Measurements from ENCODE around the gene KAZALD1.

The KAZALD1 gene

GRCh38 chr10:101095550-101096213 is 33.9 kb downstream of the KAZALD1 start:
- peak; percentile 25 for DNase-seq

GRCh38 chr10:101096378-101096777 is 34.6 kb downstream of the KAZALD1 start:
- DNase-seq, result no peak

- no peak for DNase-seq
Measured at GRCh38 chr10:101097881-101098280, 36.1 kb downstream of the KAZALD1 start.

- DNase-seq, result no peak
Measured at GRCh38 chr10:101099901-101100300, 38.1 kb downstream of the KAZALD1 start.

- no peak for DNase-seq
Measured at GRCh38 chr10:101101372-101101881, 39.6 kb downstream of the KAZALD1 start.

GRCh38 chr10:101103430-101103829 is 41.6 kb downstream of the KAZALD1 start:
- DNase-seq, result no peak

- DNase-seq, result no peak
Measured at GRCh38 chr10:101106351-101106750, 44.6 kb downstream of the KAZALD1 start.

GRCh38 chr10:101107771-101108170 is 46.0 kb downstream of the KAZALD1 start:
- no peak for DNase-seq

- no peak for DNase-seq
Measured at GRCh38 chr10:101110856-101111523, 49.2 kb downstream of the KAZALD1 start.

- DNase-seq, result no peak
Measured at GRCh38 chr10:101111547-101111946, 49.8 kb downstream of the KAZALD1 start.

- DNase-seq, result no peak
Measured at GRCh38 chr10:101112799-101113594, 51.2 kb downstream of the KAZALD1 start.

GRCh38 chr10:101113890-101114403 is 52.2 kb downstream of the KAZALD1 start:
- DNase-seq, result no peak

GRCh38 chr10:101114646-101115045 is 52.9 kb downstream of the KAZALD1 start:
- DNase-seq, result no peak

All from NK-92 treated with Interleukin-12 subunit alpha and Interleukin-12 subunit beta, amount 100 ng/mL, for 24 hours (cell line).